Mucosa of descending colon (tissue), 3 donors: Measurements from ENCODE around the gene TMEM243. TPM values are rescaled to one million over a fixed set of nuclear protein-coding genes. Genes with fewer than 3 reads are reported as not detected.

ENCODE experiments used
- ATAC-seq: fragments of 200-7000 bp; cut with Tn5 transposase; one replicate; pipeline ENCODE4 v1.9.1; 2020; ENCODE audit warnings: mild to moderate bottlenecking, moderate library complexity
- DNase-seq, 3 donors: peaks; one replicate each; pipeline ENCODE4 v3.0.0-alpha.2; 2020
- H3K36me3 ChIP-seq: fragments of 200-600 bp; one replicate; pipeline ENCODE4 v1.8.0; 2021; ENCODE audit warnings: low read depth, mild to moderate bottlenecking
- H3K4me1 ChIP-seq: fragments of 200-600 bp; one replicate; pipeline ENCODE4 v1.8.0; 2021; ENCODE audit warnings: low read depth, mild to moderate bottlenecking
- H3K4me3 ChIP-seq: fragments of 200-600 bp; one replicate; pipeline ENCODE4 v1.8.0; 2021; ENCODE audit warnings: mild to moderate bottlenecking
- H3K9me3 ChIP-seq: fragments of 200-600 bp; one replicate; pipeline ENCODE4 v1.8.0; 2021; ENCODE audit warnings: mild to moderate bottlenecking
- intact Hi-C, 2 donors: fragments of 100-400 bp; cut with DNase I in 1 of 2; cut with micrococcal nuclease in 1 of 2; formaldehyde crosslinking; loops; one replicate each; pipeline versions ENCODE4 v1.11.0 to v1.11.1; 2022; cut with DNase I, micrococcal nuclease
- total RNA-seq, 3 donors: library from RNA; stranded (reverse); fragmentation: NEBNext Ultra II Directional in 2 of 3; extraction: Animal tissue kit (Norgen Biotek cat#: 25700) in 2 of 3; gene quantifications; one replicate each; pipeline versions ENCODE4 v1.2.1 to v1.2.4, GENCODE V29; 2021 to 2023
- TF ChIP-seq, protein P1 (sequence below): fragments of 200-600 bp; IDR thresholded peaks from one replicate; pipeline ENCODE4 v1.8.0; 2022; ENCODE audit warnings: antibody characterized with exemption, mild to moderate bottlenecking
- donor health status: DM: no; HTN: no; CAD: no; lungs with moderate emphysema.
- donor health status: DM: no; HTN: no; CAD: no.
- donor health status: DM: no; HTN: yes; CAD: no.

The TMEM243 gene
- total RNA-seq, 3 donors from 2014 or later: 13.8 to 17.5 (median 17.1) TPM

DNA sequence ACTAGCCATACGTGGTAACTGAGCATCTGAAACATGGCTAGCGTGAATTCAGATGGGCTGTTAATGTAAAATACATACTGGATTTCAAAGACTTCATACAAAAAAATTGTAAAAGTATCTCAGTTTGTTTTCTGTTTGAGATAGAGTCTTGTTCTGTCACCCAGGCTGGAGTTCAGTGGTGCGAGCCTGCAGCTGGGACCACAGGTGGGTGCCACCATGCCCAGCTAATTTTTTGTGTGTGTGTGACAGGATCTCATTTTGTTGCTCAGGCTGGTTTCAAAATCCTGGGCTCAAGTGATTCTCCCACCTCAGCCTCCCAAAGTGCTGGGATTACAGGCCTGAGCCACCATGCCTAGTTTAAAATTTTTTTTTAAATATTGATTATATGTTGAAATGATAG lies 4.5 kb downstream of the TMEM243 start:
- Histone ChIP-seq H3K4me1 (peaks cover 6% of the 10 kb centered on the region), H3K4me3 (no peak overlapping the region), H3K9me3 (no peaks in the 10 kb centered on the region), H3K36me3 (no peaks in the 10 kb centered on the region)
- ATAC-seq (no peak), DNase-seq (no peak)
- intact Hi-C loops: loop anchor here in 1 of 2 donors (10.0 kb wide), 1 partner anchor 60 kb away; the partner anchor contains the start of gene DMTF1
- TF ChIP-seq, protein P1, sequence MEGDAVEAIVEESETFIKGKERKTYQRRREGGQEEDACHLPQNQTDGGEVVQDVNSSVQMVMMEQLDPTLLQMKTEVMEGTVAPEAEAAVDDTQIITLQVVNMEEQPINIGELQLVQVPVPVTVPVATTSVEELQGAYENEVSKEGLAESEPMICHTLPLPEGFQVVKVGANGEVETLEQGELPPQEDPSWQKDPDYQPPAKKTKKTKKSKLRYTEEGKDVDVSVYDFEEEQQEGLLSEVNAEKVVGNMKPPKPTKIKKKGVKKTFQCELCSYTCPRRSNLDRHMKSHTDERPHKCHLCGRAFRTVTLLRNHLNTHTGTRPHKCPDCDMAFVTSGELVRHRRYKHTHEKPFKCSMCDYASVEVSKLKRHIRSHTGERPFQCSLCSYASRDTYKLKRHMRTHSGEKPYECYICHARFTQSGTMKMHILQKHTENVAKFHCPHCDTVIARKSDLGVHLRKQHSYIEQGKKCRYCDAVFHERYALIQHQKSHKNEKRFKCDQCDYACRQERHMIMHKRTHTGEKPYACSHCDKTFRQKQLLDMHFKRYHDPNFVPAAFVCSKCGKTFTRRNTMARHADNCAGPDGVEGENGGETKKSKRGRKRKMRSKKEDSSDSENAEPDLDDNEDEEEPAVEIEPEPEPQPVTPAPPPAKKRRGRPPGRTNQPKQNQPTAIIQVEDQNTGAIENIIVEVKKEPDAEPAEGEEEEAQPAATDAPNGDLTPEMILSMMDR: no peak

DNA sequence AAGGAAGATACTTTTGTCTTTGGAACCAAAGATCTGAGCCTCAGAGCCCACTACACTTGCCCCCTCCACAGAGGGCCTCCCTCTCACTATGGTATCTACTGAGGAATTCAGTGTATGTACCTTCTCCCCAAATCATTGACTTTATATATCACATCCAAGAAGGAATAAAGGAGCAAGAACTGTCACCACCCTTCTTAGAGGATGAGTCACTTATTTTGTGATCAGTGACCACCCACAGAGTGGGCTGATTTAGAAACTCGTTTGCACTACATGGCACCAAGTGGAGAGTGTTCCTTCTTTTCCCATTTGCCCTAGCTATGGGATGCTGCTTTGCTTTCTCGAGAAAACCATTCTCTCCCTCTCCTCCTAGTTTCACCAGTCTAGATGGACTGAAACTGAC lies 5.7 kb downstream of the TMEM243 start:
- intact Hi-C loops: loop anchor here in 1 of 2 donors (10.0 kb wide), 1 partner anchor 59 kb away; the partner anchor contains the start of gene DMTF1
- TF ChIP-seq, protein P1: no peak
- DNase-seq (no peak), ATAC-seq (no peak)
- Histone ChIP-seq H3K36me3 (no peaks in the 10 kb centered on the region), H3K4me3 (no peak overlapping the region), H3K4me1 (peaks cover 6% of the 10 kb centered on the region), H3K9me3 (no peaks in the 10 kb centered on the region)

GRCh38 chr7:87213252-87213651 lies 6.3 kb downstream of the TMEM243 start:
- Histone ChIP-seq H3K36me3 (no peaks in the 10 kb centered on the region), H3K9me3 (no peaks in the 10 kb centered on the region), H3K4me1 (peaks cover 6% of the 10 kb centered on the region), H3K4me3 (no peak overlapping the region)
- ATAC-seq (no peak), DNase-seq (no peak)
- intact Hi-C loops: loop anchor here in 1 of 2 donors (10.0 kb wide), 1 partner anchor 58 kb away; the partner anchor contains the start of gene DMTF1
- TF ChIP-seq, protein P1: no peak

GRCh38 chr7:87212498-87212897 lies 7.0 kb downstream of the TMEM243 start:
- ATAC-seq (no peak), DNase-seq (no peak)
- Histone ChIP-seq H3K4me3 (no peak overlapping the region), H3K36me3 (no peaks in the 10 kb centered on the region), H3K4me1 (peaks cover 1% of the 10 kb centered on the region), H3K9me3 (no peaks in the 10 kb centered on the region)
- intact Hi-C loops: loop anchor here in 1 of 2 donors (10.0 kb wide), 1 partner anchor 58 kb away; the partner anchor contains the start of gene DMTF1
- TF ChIP-seq, protein P1: no peak

DNA sequence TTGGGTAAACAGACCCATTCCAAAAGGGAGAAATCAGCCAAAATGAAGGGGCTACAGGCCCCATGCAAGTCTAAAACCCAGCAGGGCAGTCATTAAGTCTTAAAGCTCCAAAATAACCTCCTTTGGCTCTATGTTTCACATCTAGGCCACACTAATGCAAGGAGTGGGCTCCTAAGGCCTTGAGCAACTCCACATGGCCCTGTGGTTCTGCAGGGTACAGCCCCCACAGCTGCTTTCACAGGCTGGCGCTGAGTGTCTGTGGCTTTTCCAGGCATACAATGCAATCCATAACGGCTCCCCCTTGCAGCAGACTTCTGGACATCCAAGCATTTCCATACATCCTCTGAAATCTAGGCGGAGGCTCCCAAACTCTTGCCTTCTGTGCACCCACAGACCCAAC lies 9.0 kb downstream of the TMEM243 start:
- Histone ChIP-seq H3K36me3 (no peaks in the 10 kb centered on the region), H3K4me1 (no peaks in the 10 kb centered on the region), H3K9me3 (peaks cover 11% of the 10 kb centered on the region), H3K4me3 (no peak overlapping the region)
- TF ChIP-seq, protein P1: no peak
- intact Hi-C loops: loop anchor here in 1 of 2 donors (10.0 kb wide), 1 partner anchor 56 kb away; the partner anchor contains the start of gene DMTF1
- ATAC-seq: no peak
- DNase-seq: no peak
